IPS-11a (cell line): ENCODE measurements around the gene TNNI2.

Experiments
- H3K4me3 ChIP-seq: one replicate; pipeline ENCODE4 v1.5.1; 2013; ENCODE audit warnings: low read depth, low read length, control low read depth

The TNNI2 gene

DNA sequence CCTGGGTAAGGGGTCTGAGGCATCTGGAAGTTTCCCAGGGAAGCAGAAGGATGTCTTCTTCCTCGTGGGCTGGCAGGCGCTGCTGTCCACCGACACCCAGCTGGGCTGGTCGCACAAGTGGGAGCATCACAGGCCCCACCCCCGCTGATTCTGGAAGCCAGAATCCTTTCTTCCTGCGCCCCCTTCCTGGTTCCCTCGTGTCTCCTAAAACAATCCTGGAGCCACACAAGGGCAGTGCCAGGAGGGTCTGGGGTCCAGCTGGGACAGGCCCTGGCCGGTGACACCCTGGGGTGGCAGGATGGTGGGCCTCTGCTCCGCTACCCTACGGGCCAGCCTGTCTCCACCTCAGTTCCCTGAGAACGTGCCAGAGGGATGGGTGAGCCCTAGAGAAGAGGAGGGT, 18.3 kb downstream of the TNNI2 start:
- H3K4me3 ChIP-seq = no peak overlapping the region

DNA sequence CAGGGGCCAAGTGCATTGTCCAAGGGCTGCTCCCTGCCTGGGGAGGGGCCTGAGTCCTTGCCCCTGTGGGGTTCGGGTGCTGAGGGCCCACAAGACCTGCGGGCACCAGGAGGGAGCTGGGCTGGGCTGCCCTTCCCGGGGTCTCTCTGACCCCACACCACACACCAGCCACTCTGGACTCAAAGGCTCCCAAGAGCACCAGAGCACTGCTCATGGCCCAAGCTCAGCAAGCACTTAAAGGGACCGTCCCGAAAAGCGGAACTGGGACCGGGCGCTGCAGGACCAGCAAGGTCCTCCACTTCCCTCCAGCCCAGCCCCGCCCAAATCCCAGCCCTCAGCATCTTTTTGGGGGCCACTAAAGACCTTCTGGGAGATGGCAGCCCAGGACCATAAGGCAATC, 19.4 kb downstream of the TNNI2 start:
- H3K4me3 ChIP-seq = no peak overlapping the region

DNA sequence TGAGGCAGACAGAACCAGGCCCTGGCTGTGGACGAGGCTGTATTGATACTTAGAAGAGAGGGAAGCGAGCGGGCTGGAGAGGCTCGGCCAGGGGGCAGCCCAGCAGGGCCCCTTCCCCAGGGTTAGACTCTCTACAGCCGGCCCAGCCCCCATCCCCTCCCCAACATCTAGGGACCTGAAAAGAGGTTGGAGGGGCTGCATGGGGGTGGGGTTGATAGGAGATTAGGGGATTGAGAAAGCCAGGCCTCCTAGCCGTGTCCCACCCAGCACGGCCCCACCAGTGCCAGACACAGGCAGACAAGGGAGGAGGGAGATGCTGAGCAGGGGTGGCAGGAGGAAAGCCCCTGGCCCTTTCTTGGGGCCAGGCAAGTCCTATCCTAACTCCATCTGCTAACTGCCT, 19.8 kb downstream of the TNNI2 start:
- H3K4me3 ChIP-seq = no peak overlapping the region

DNA sequence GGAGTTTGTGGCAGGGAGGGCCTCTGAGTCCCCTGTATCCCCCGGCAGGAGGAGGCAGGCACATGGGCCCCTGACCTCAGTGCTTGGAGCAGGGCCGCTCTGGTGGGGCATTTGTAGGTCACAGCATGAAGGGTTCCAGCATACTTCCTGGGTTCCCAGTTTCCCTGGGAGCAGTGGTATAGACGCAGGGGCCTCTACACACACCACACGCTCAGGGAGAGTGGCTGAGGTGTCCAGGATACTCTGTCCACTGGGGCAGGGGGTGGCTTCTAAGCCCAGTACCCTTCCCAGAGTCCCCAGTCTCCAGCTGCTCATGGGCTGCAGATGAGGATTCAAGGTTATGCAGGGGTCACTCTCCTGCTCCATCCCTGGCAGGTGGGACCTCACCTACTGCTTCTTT, 20.2 kb downstream of the TNNI2 start:
- no peak overlapping the region for H3K4me3 ChIP-seq

DNA sequence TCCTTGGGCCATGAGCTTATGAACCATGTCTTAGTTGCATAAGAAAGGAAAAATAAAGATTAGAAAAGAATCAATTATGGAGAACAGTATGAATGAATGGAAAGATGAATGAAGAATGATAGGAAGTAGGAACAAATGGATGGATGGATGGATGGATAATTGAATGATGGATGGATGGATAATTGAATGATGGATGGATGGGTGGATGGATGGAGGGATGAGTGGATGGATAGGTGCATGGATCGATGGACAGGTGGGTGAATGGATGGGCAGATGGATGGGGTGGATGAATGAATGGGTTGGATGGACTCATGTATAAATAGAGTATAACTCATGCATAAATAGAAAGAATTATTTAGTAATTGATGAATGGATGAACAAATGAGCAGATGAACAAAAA, 21.3 kb downstream of the TNNI2 start:
- H3K4me3 ChIP-seq = no peak overlapping the region

DNA sequence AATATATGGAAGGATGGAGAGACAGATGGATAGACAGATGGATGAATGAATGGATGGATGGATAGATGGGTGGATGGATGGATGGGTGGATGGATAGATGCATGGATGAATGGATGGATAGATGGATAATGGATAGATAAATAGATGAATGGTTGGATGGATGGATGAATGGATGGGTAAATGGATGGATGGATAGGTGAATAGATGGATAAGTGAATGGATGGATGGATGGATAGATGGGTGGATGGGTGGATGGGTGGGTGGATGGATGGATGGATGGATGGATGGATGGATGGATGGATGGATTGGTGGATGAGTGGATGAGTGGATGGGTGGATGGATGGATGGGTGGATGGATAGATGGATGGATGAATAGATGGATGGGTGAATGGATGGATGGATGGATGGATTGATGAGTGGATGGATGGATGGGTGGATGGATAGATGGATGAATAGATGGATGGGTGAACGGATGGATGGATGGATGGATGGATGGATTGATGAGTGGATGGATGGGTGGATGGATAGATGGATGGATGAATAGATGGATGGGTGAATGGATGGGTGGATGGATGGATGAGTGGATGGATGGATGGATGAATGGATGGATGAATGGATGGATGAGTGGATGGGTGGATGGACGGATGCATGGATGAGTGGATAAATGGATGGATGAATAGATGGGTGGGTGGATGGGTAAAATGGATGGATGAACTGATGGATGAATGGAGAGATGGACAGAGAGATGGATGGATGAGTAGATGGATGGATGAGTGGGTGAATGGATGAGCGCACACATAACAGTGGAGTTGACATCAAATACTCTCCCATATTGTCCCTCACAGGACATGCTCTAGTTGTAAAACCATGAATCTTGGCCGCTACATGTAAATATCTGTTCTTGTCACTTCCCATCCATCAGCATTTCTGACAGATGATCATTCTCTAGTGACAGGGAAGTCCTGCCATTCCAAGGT, 22.9 kb downstream of the TNNI2 start:
- no peak overlapping the region for H3K4me3 ChIP-seq

DNA sequence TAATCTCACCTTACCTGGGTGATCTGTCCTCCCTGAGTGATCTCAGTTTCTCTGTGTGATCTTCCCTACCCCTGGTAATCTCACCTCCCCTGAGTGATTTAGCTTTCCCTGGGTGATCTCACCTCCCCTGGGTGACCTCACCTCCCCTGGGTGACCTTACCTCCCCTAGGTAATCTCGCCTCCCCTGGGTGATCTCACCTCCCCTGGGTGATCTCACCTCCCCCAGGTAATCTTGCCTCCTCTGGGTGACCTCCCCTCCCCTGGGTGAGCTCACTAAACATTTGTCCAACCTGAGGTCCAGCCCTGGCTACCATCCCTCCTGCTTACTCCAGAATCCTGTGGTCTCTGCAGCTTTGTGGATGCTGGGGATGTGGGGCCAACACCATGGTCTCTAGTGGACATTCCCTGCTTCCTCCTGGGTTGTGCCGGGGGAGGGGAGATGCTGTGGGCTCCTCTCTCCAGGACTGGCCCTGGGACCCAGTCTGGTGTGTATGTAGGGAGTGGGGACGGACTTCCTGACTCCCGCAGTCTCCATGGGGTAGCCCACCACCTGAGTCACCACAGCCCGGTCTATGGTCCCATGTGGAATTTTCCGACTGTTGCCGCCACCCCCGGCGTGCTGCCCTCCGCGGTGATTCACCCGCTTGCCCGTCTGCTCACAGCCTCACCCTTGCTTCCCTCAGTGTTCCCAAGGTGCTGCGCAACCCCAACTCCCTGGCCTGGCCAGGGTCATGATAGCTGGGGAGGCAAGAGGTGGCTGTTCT, 24.0 kb downstream of the TNNI2 start:
- H3K4me3 ChIP-seq = no peak overlapping the region

DNA sequence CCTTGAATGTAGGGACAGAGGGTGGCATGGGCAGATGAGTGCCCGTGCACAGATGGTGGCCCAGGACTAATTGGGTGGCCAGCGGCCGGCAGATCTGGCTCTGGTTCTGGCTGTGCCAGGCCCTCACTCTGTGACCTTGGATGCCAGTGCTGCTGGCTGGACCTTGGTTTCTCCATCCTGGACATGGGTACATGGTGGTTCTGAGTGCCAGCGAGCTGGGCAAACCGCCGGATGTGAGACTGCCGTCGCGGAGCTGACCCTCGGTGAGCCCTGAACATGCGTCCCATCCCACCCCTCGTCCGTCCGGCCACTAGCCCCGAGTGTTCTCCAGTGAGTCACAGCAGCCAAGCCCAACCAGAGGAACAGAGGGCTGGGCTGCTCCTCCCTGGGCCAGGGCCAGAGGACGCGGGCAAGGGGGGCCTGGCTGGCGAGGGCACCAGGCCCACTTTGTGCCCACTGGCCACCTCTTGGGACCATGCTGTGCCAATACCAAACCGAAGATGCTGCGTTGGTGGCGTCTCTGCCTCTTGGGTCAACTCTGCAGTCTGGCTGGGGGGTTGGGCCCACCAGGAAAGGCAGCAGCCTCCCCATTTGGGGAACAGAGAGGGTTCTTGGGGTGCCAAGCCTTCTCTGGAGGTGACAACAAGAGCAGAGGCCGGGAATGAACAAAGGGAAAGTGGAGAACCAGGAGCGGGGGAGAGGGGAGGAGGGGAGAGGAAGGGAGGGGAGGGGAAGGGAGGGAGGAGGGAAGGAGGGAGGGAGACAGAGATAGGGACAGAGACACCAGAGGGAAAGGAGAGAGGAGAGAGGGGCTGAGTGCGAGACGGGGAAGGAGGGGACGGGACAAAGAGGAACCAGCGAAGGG, 24.8 kb downstream of the TNNI2 start:
- no peak overlapping the region for H3K4me3 ChIP-seq

DNA sequence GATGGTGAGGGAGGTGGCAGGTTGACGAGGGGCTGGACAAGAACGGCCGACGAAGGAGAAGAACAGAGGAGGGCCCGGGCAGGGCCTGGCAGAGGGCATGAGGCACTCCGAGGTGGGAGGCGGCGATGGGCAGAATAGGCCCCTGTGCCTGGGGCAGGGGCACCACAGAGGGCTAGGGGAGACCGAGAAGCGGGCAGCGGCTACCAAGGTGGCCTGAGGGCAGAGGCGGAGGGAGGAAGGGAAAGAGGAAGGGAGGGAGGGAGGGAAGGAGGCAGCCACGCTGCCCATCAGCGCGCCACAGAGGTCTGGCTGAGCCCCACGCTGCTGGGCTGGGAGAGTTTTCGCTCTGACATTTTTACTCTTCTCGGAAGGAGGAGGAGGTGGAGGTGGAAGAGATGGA, 25.4 kb downstream of the TNNI2 start:
- H3K4me3 ChIP-seq = no peak overlapping the region

DNA sequence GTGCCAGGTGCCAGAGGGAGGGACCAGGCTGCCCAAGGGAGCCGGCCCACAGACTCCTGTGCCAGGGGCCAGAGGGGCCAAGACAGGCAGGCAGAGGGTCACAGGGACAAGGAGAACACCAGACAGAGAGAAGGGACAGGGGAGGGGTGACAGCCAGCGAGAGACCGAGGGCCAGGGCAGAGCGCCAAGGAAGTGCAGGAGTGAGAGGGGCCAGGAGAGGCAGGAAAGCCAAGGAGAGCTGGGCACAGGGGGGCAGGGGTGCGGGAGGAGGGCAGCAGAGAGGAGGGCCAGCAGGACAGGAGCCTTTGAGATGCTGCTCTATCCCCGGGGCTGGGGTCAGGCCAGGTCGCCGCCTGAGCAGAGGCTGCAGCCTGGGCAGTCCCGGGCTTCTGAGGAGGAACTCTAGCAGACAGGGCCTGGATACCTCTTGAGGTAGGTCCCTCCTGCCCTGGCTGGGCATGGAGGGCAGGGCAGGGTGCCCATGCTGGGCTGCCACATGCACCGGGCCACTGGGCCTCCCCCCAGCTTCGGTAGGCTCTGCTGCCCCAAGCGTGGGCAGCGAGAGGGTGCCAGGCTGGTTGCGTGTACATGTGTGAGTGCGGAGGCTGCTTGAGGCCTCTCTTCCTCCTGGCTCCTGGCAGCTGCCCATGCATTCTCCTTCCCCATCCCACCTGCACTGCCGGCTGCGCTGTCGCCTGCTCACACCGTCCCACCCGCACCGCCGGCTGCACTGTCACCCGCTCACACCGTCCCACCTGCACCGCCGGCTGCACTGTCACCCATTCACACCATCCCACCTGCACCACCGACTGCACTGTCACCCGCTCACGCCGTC, 26.3 kb downstream of the TNNI2 start:
- no peak overlapping the region for H3K4me3 ChIP-seq

DNA sequence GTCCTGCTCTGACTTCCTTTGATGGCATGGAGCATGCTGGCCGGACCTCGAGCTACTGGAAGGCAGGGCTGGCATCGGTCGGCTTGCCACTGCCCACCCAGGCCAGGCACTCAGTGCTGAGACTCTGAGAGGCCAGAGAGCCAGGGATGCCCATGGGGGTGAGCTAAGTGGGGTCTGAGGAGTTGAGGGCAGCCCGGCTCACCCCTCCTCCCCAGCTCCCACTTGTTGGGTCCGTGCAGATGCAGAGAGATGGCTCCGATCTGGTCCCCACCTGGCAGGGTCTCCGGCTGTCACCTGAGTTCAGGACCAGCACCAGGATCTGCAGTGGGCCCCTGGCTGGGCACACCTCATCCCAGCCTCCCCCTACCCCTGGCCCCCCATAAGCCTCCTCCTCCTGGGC, 27.4 kb downstream of the TNNI2 start:
- H3K4me3 ChIP-seq = no peak overlapping the region

DNA sequence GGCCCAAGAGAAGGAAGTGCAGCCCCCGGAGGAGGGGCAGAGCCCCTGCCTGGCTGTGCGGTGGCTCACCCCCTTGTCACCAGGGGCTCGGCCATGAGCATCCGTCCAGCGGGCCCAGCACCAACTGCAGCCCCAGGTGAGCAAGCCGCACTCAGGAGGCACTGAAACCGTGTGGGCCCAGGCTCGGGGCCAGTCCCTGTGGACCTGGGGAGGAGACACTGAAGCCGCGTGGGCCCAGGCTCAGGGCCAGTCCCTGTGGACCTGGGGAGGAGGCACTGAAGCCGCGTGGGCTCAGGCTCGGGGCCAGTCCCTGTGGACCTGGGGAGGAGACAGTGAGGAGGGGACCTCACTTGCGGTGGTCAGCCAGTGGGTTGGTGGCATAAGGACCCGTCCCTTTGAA, 28.0 kb downstream of the TNNI2 start:
- H3K4me3 ChIP-seq = no peak overlapping the region

DNA sequence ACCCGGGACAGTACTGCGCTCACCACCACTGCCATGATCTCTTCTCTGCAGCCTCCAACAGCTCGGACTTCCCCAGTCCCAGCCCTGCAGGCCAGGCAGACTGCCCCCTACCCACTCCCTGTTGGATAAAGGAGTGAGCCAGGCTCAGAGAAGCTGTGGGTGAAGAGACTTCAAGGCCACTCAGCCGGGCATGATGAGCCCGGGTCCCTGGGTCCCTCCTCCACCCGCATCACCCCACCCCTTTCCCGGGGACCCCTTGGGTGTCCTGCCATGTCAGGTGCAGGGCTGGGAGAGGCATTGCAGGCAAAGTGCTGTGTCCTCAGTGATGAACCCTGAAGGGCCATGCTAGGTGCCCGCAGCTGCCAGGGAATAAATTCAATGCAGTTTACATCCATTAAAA, 28.6 kb downstream of the TNNI2 start:
- H3K4me3 ChIP-seq = no peak overlapping the region

DNA sequence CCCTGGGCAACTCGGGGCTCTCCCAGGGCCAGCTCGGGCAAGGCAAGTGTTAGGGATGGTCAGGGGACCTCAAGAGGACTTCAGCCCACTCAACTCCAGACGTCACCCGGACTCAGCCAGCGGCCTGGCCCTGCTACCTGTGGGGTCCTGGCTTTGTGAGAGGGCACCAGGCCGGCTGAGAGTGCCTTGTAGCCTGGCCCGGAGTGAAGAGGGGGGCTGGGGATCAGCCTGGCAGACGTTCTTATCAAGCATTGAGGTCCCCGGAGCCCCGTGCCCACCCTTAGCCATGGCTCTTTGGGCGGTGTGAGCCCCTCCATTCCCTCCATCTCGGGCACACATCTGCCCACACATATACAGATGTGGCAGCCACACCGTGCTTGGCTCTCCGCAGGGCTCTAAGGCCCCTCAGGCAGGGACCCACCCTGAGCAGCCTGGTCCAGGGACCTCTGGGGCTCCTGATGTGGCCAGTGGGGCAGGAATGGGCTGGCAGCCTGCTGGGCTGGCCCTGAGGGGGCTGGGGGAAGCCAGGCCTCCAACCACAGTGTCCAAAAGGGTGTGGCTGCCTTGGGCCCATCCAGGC, 29.4 kb downstream of the TNNI2 start:
- H3K4me3 ChIP-seq = no peak overlapping the region

DNA sequence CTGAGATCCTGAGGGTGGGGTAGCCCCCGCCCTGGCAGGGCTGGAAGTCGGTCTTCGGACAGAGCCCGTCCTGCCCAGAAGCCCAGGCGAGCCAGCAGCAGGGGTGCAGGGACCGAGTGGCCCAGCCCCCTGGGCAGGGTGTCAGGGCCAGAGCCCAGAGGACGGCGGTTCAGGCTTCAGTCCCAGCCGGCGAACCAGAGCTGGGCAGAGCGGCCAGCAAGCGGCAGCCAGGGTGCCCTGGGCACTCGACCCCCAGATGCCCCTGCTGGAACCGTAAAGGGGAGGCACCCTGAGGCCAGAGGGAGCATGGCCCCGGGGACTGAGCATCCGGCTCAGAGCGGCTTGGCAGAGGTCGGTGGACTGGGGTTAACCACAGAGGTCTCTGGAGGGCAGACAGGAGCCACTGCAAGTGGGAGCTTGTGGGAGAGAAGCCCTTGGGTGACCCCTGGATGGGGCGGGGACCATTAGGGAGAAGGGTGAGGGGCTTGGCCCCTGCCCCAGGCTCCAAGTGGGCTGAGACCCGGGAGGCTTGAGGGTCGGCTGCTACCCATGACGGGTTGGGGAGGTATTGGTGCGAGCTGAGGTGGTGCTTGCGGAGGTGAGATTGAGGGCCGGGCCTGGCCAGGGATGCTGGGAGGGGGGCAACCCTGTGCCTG, 30.0 kb downstream of the TNNI2 start:
- no peak overlapping the region for H3K4me3 ChIP-seq

DNA sequence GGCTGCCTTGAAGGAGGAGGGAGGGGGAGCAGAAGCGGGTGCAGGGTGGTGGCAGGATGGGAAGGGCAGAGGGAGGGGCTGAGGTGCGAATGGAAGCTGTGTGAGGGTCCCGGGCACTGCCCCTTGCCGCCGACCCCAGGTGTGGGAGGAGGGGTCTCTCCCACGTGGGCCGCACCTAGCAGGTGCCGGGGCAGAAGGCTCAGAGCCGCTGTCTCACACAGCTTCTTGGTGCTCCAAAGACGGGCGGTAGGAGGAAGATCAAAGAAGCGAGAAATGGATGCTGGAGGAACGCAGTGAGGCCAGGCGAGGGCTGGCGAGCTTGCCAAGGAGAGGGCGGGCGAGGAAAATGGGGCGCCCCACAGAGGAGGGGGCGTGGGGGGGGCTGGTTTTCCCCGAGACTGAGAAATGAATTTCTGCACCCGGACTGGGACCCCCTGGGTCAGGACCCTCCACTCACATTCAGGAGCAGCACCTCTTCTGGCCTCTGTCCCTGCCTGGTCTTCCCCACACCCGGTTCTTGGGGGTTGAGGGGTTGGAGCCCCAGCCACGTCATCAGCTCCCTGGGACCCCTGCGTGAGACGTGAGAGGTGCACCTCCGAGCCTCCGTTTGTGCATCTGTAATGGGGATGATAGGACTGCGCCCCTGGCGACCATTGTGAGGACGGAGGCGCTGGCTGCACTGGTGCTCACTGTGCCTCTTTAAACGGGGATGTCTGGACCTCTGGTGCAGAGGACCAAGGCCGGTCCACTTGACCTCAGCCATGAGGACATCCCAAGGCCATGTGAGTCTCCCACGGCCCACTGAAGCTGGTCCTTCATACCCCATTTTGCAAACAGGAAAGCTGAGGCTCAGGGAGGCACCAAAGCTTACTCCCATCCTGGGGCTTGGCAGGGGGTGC, 30.9 kb downstream of the TNNI2 start:
- no peak overlapping the region for H3K4me3 ChIP-seq

DNA sequence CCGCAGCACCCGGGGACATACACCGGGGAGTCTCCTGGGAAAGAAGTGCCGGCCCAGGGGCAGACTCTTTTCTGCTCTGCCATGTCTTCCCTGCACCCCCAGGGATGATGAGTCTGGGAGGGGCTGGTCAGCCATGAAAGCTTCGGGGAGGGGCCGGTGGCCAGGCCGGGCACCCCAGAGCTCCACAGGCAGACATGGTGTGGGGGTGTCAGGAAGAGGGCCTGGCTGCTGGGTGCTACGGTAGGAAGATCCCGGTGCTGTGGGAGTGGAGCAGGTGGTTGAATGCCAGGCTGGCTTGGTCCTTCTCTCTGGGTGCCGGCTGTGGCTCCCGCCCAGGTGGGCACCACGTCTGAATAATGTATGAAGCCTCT, 31.5 kb downstream of the TNNI2 start:
- H3K4me3 ChIP-seq = no peak overlapping the region

DNA sequence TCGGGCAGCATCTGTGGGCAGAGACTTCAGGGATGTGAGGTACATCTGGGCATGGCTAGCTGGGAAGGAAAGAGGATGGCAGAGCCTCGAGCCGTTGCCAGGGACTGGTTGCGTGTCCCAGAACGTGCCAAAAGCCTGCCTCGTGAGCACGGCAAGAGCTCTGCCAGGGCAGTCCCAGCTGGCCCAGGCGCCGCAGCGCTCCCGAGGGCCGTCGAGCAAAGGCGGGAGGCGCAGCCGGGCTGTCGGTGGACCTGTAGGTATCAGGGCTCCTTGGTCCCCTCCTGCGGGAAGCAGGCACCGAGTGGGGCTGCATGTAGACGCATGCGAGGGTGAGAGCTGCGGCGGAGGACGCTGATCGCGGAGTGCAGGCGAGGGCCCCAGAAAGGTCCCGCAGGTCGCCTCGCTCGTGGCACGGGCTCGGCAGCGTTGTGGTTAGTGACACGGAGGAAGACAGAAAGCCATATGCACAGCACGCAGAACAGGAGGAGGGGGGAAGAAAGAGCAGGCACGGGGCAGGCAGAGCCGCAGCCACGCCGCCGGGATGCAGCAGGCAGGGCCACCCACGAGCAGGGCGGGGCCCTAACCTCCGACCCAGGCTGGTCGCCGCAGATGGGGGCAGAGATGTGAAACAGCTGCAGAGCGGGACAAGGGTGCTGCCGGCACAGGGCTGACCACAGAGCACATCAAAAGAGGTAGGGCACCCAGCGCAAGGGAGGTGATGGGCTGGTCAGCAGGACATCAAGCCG, 32.1 kb downstream of the TNNI2 start:
- no peak overlapping the region for H3K4me3 ChIP-seq
